ENCODE measurements around the gene ZDHHC14. TPM values are rescaled to one million over a fixed set of nuclear protein-coding genes. Genes with fewer than 3 reads are reported as not detected.

ZDHHC14 gene
- total RNA-seq, 1 experiment from 2014 or later: 1.7 TPM

GRCh38 chr6:157665180-157665579 lies 284.2 kb downstream of the ZDHHC14 start:
- H3K4ac ChIP-seq (ENCODE audit: low read depth, low read length): no peak overlapping the region
- no peak for DNase-seq
- H4K20me1 ChIP-seq (ENCODE audit: control insufficient read depth, insufficient read depth, insufficient read length): no peaks in the 10 kb centered on the region
- no peak overlapping the region for H3T11ph ChIP-seq (ENCODE audit: low read length)
- no peaks in the 10 kb centered on the region for H3K79me2 ChIP-seq (ENCODE audit: insufficient read depth, low read length)
- no peak overlapping the region for H3K14ac ChIP-seq (ENCODE audit: insufficient read depth, low read length)
- no peak overlapping the region for H2AK5ac ChIP-seq (ENCODE audit: insufficient read length, low read length)
- no peak overlapping the region for H2AFZ ChIP-seq (ENCODE audit: low read length)
- 0 out of 2 replicates have a peak, but pooled peaks cover 2% of the 10 kb centered on the region for H3K4me1 ChIP-seq (ENCODE audit: insufficient read depth, low read length)
- no peak overlapping the region for H2BK15ac ChIP-seq (ENCODE audit: low read depth, low read length)
- no peaks in the 10 kb centered on the region for H3K79me1 ChIP-seq (ENCODE audit: insufficient read depth, low read depth, low read length, poor library complexity, severe bottlenecking)
- H3K27me3 ChIP-seq (ENCODE audit: insufficient read depth, low read length): no peaks in the 10 kb centered on the region
- Mint-ChIP-seq H3K4me3 (no peak overlapping the region), H3K4me1 (peaks cover 32 to 34% of the 10 kb centered on the region in 2 experiments), H3K36me3 (ENCODE audit: insufficient read depth in 1 of 3, low read depth in 3 of 3) (no peaks in the 10 kb centered on the region), H3K9me3 (no peaks in the 10 kb centered on the region), H3K27ac (no peak overlapping the region), H3K27me3 (ENCODE audit: low read depth) (peaks cover 5% of the 10 kb centered on the region)
- H4K5ac ChIP-seq (ENCODE audit: insufficient read length, low read depth, low read length): no peak overlapping the region
- no peak overlapping the region for H3K27ac ChIP-seq (ENCODE audit: insufficient read length, low read depth, low read length)
- no peak overlapping the region for H3K18ac ChIP-seq (ENCODE audit: insufficient read length, low read depth, low read length)
- H2BK5ac ChIP-seq (ENCODE audit: insufficient read length, low read length): no peak overlapping the region
- no peak overlapping the region for H2BK12ac ChIP-seq (ENCODE audit: insufficient read length, low read depth, low read length)
- WGBS (ENCODE audit: extremely low coverage, insufficient read length, low lambda C conversion rate): no CpG with 5 or more reads among the region's 3 CpGs
- H2BK20ac ChIP-seq (ENCODE audit: low read depth, low read length, poor library complexity, severe bottlenecking): no peak overlapping the region
- no peaks in the 10 kb centered on the region for H3K9me3 ChIP-seq (ENCODE audit: control insufficient read depth, low read depth, low read length)
- no peak overlapping the region for H3K56ac ChIP-seq (ENCODE audit: insufficient read length, low read depth, low read length)
- no peak overlapping the region for H4K8ac ChIP-seq (replicated peaks; ENCODE audit: insufficient read length, low read depth, low read length)
- H3K23me2 ChIP-seq (ENCODE audit: insufficient read length, low read depth, low read length, poor library complexity, severe bottlenecking): no peaks in the 10 kb centered on the region
- no peak overlapping the region for H3K9ac ChIP-seq (ENCODE audit: extremely low read depth, insufficient read length, low read length)
- TF ChIP-seq CTCF (conservative IDR thresholded peaks at IDR 0.05): no peak
- H3K23ac ChIP-seq (ENCODE audit: insufficient read length, low read depth, low read length): no peak overlapping the region
- no peak overlapping the region for H3K4me2 ChIP-seq (ENCODE audit: insufficient read depth, insufficient read length, low read length)
- no peak overlapping the region for H4K91ac ChIP-seq (ENCODE audit: insufficient read length, low read depth, low read length)
- no peak overlapping the region for H2BK120ac ChIP-seq (ENCODE audit: low read depth, low read length, poor library complexity, severe bottlenecking)

Measured in H9 (cell line).